Gastroesophageal sphincter (tissue), 4 donors: Measurements from ENCODE around the gene ZNF45. TPM values are rescaled to one million over a fixed set of nuclear protein-coding genes. Genes with fewer than 3 reads are reported as not detected.
"Not testable (repeated sequence)": the region's sequence is repeated elsewhere in the genome, so short reads cannot be mapped to it uniquely, and the experiment has no call there.

Experiments used
- ATAC-seq: fragments of 150-250 bp; one replicate; pipeline ENCODE4 v1.9.1; 2016; ENCODE audit warnings: mild to moderate bottlenecking, moderate library complexity
- H3K27ac ChIP-seq, 4 donors: fragments of 200-600 bp; sonication (generic) in 3 of 4; 1 replicate in 3 of 4; 2 replicates in 1 of 4; pipeline ENCODE4 v1.5.1; 2016 to 2019
- H3K27me3 ChIP-seq: fragments of 200-600 bp; sonication (generic); one replicate; pipeline ENCODE4 v1.5.1; 2019
- H3K36me3 ChIP-seq, 2 donors: fragments of 200-600 bp; sonication (generic); one replicate each; pipeline ENCODE4 v1.5.1; 2019; ENCODE audit warnings: control low read depth in 1 of 2
- H3K4me1 ChIP-seq, 3 donors: fragments of 200-600 bp; sonication (generic); 1 replicate in 2 of 3; 2 replicates in 1 of 3; pipeline ENCODE4 v1.5.1; 2016 to 2019; ENCODE audit warnings: control low read depth in 2 of 3
- H3K4me3 ChIP-seq, 2 donors: fragments of 200-600 bp; sonication (generic); one replicate each; pipeline ENCODE4 v1.5.1; 2019; ENCODE audit warnings: mild to moderate bottlenecking in 1 of 2, moderate library complexity in 1 of 2
- H3K9me3 ChIP-seq, 3 donors: fragments of 200-600 bp; sonication (generic); one replicate each; pipeline ENCODE4 v1.5.1; 2017 to 2019; ENCODE audit warnings: control low read depth in 2 of 3
- EP300 ChIP-seq: sonication (generic); formaldehyde crosslinking; IDR thresholded peaks from one replicate; pipeline ENCODE4 v1.6.1; 2017; ENCODE audit warnings: antibody characterized with exemption, mild to moderate bottlenecking
- POLR2A ChIP-seq, 2 donors: fragments of 450-650 bp; IDR thresholded peaks; one replicate each; pipeline ENCODE4 v1.6.1; 2017; ENCODE audit warnings: antibody characterized with exemption in 2 of 2, mild to moderate bottlenecking in 2 of 2, moderate library complexity in 1 of 2
- POLR2AphosphoS5 ChIP-seq: sonication (generic); formaldehyde crosslinking; IDR thresholded peaks from one replicate; pipeline ENCODE4 v1.6.1; 2017; ENCODE audit warnings: antibody characterized with exemption
- WGBS, 2 donors: methylation state at CpG; one replicate each; pipeline ENCODE4 v1.1.5; 2018; ENCODE audit warnings: low coverage in 1 of 2; 5-methylcytosine and 5-hydroxymethylcytosine counted together
- total RNA-seq, 4 donors: library from RNA; depleted of rRNA; stranded (reverse); fragments of >200 nt; gene quantifications; one replicate each; pipeline ENCODE4 v1.1.0, GENCODE V29; 2016
- TF ChIP-seq, protein P1 (sequence below), 4 experiments: fragments of 200-600 bp in 2 of 4; fragments of 450-650 bp in 2 of 4; sonication (generic) in 1 of 4; IDR thresholded peaks; one replicate each; pipeline ENCODE4 v1.5.1; 2017 to 2019; ENCODE audit warnings: antibody characterized with exemption in 4 of 4, mild to moderate bottlenecking in 2 of 4, moderate library complexity in 2 of 4

Gene ZNF45
- total RNA-seq, 4 donors from 2014 or later = 9.7 to 16.7 (median 12.0) TPM

DNA sequence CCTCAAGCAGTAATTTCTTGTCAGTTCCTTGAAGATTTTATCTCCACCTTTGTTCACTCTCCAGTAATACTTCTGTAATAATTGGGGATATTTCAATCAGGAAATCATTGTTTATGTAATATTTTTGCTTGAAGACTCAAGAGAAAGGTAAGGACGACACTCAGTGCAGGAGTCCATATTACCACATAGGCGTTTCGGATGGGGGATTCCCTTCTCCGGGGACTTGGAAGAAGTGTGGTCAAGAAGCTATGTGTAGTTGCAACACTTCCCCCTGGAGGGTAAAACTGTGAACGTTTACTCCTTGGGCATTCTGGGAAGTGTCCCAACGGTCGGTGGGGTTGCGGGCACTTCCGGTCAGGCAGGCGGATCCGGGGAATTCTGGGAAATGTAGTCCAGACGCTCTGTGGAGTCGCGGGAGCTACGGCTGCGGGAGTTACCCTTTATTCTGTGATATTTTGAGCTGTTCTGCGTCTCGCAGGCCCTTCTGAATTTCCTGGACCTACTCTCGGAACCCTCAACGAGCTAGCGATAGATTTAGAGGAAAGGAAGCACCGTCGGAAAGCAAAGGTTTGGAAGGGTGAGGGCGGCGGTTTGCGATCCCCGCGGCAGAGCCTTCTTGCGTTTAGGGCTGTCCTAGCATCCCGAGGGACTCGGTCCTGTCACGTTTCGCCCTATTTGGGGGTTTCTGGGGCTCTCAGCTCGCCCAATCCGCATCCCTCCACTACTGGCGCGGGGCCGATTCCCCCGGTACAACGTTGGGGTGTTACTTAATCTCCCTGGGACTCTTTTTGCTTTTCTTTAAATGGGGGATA is 16.0 kb upstream of the ZNF45 start, which contains the start of gene ZNF221:
ZNF221 (plus strand) TSS at position 395 of the 812 bp plus-strand sequence. CDS start 11,499 bp downstream, outside the sequence.
- WGBS, 2 donors = 0 to 1% methylated on average over 7 to 22 of the region's 40 CpGs
- H3K27ac ChIP-seq = peak within 1 kb of the TSS; percentile 55 to 88 (median 79)
- peak within 1 kb of the TSS; percentile 61 to 83 for H3K4me3 ChIP-seq
- peak; percentile 99 for ATAC-seq
- peaks cover 0 to 7% (median 0%) of the 10 kb centered on the region in 3 donors for H3K4me1 ChIP-seq
- peaks cover 12% of the 10 kb centered on the region for H3K27me3 ChIP-seq
- TF ChIP-seq EP300 (no peak), POLR2A (IDR thresholded peaks at IDR 0.05) (no peak), POLR2AphosphoS5 (peak; percentile 87)
- TF ChIP-seq, protein P1, sequence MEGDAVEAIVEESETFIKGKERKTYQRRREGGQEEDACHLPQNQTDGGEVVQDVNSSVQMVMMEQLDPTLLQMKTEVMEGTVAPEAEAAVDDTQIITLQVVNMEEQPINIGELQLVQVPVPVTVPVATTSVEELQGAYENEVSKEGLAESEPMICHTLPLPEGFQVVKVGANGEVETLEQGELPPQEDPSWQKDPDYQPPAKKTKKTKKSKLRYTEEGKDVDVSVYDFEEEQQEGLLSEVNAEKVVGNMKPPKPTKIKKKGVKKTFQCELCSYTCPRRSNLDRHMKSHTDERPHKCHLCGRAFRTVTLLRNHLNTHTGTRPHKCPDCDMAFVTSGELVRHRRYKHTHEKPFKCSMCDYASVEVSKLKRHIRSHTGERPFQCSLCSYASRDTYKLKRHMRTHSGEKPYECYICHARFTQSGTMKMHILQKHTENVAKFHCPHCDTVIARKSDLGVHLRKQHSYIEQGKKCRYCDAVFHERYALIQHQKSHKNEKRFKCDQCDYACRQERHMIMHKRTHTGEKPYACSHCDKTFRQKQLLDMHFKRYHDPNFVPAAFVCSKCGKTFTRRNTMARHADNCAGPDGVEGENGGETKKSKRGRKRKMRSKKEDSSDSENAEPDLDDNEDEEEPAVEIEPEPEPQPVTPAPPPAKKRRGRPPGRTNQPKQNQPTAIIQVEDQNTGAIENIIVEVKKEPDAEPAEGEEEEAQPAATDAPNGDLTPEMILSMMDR (IDR thresholded peaks at IDR 0.05) = peak in 3 of 4 experiments; percentile 54 to 63 (median 59)
- H3K36me3 ChIP-seq = peaks cover 0 to 33% of the 10 kb centered on the region in 2 donors
- H3K9me3 ChIP-seq = peaks cover 0 to 56% (median 0%) of the 10 kb centered on the region in 3 donors

DNA sequence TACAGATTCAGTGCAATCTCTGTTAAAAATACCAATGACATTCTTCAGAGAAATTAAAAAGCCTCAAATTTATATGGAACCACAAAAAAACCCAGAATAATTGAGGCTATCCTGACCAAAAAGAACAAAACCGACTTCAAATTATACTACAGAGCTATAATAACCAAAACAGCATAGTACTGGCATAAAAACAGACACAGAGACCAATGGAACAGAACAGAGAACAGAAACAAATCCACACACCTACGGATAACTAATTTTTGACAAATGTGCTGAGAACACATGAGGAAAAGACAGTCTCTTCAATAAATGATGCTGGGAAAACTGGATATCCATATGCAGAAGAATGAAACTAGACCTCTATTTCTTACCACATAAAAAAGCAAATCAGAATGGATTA is 14.7 kb upstream of the ZNF45 start:
- not testable (repeated sequence) for ATAC-seq, H3K4me1 ChIP-seq, H3K27ac ChIP-seq, H3K4me3 ChIP-seq
- WGBS, 2 donors = 92 to 93% methylated on average over 2 of the region's 2 CpGs
- H3K9me3 ChIP-seq = peaks cover 0 to 46% (median 0%) of the 10 kb centered on the region in 3 donors
- peaks cover 0 to 23% of the 10 kb centered on the region in 2 donors for H3K36me3 ChIP-seq
- H3K27me3 ChIP-seq = peaks cover 18% of the 10 kb centered on the region

DNA sequence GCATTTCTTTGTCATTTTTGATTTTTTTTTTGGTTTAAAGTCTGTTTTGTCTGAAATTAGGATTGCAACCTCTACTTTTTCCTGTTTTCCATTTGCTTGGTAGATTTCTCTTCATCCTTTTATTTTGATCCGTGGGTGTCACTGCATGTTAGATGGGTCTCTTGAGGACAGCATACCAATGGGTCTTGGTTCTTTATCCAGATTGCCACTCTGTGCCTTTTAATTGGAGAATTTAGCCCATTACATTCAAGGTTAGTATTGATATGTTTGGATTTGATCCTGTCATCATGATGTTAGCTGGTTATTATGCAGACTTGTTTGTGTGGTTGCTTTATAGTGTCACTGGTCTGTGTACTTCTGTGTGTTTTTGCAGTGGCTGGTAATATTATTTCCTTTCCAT is 12.3 kb upstream of the ZNF45 start:
- Histone ChIP-seq H3K9me3 (peaks cover 0 to 28% (median 0%) of the 10 kb centered on the region in 3 donors), H3K27me3 (peaks cover 18% of the 10 kb centered on the region)
- WGBS, 2 donors = 0% methylated on average over 1 of the region's 1 CpG; no CpG with 5 or more reads in 1 of the 2 donors
- not testable (repeated sequence) for H3K36me3 ChIP-seq, ATAC-seq, H3K27ac ChIP-seq, H3K4me3 ChIP-seq, H3K4me1 ChIP-seq

DNA sequence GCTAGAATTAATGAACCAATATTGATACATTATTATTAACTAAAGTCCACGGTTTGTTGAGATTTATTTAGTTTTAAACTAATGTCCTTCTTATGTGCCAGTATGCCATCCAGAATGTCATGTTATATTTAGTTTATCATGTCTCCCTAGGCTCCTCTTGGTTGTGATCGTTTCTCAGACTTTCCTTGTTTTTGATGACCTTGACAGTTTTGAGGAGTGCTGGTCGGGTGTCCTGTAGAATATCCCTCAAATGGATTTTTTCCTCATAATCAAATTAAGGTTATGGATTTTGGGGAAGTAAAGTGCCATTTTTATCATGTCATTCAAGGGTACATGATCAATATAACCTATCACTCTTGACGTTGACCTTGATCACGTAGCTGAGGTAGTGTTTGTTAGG is 6.1 kb upstream of the ZNF45 start:
- Histone ChIP-seq H3K9me3 (peaks cover 0 to 11% (median 0%) of the 10 kb centered on the region in 3 donors), H3K27ac (no peak overlapping the region), H3K4me1 (no peaks in the 10 kb centered on the region), H3K27me3 (peaks cover 6% of the 10 kb centered on the region), H3K36me3 (no peaks in the 10 kb centered on the region), H3K4me3 (no peak overlapping the region)
- TF ChIP-seq POLR2AphosphoS5 = no peak
- TF ChIP-seq, protein P1 (IDR thresholded peaks at IDR 0.05) = no peak
- no peak for ATAC-seq
- WGBS, 2 donors = 69 to 74% methylated on average over 4 to 5 of the region's 5 CpGs

DNA sequence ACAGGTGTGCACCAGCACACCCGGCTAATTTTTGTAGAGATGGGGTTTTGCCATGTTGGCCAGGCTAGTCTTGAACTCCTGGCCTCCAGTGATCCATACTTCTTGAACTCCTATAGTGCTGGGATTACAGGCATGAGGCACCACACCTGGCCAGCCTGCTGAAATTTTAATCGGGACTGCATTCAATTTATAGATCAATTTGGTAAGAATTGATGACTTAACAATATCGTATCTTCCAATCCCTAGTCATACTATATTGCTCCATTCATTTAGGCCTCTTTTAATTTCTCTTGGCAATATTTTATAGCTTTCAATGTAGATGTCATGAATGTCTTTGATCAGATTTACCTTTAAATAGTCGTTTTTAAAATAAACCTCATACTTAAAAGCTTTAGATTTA is 5.6 kb upstream of the ZNF45 start:
- Histone ChIP-seq H3K4me3 (no peak overlapping the region), H3K36me3 (no peaks in the 10 kb centered on the region), H3K4me1 (peaks cover 0 to 2% (median 0%) of the 10 kb centered on the region in 3 donors), H3K27me3 (peaks cover 5% of the 10 kb centered on the region), H3K9me3 (peaks cover 0 to 7% (median 0%) of the 10 kb centered on the region in 3 donors), H3K27ac (no peak overlapping the region)
- 71 to 79% methylated on average over 4 of the region's 4 CpGs for WGBS, 2 donors
- TF ChIP-seq EP300 (no peak), POLR2A (IDR thresholded peaks at IDR 0.05) (no peak), POLR2AphosphoS5 (no peak)
- TF ChIP-seq, protein P1 (IDR thresholded peaks at IDR 0.05) = no peak
- ATAC-seq = no peak
